Activated CD4-positive, alpha-beta T cell treated with anti-CD3 and anti-CD28 coated beads, Interleukin-2, amount 10 ng/mL, durations not matched to agents 7 days and 5 days (primary cell): ENCODE data around the gene PRB3. TPM values are rescaled to one million over a fixed set of nuclear protein-coding genes. Genes with fewer than 3 reads are reported as not detected.

Source experiments
- CTCF ChIA-PET: fragments of 350-600 bp; sonication (Branson Sonifier 250); formaldehyde crosslinking; loops from one replicate; lab custom pipeline; 2021; ENCODE audit warnings: antibody characterized with exemption; lab: Charles Lee
- POLR2A ChIA-PET: fragments of 350-600 bp; sonication (Branson Sonifier 250); formaldehyde crosslinking; loops from one replicate; lab custom pipeline; 2021; ENCODE audit warnings: antibody characterized with exemption; lab: Charles Lee
- DNase-seq: peaks from one replicate; pipeline ENCODE4 v3.0.0-alpha.2; 2020
- H3K27ac Mint-ChIP-seq: one replicate; pipeline ENCODE4 v1.8.0; 2021; ENCODE audit warnings: mild to moderate bottlenecking, moderate library complexity, mixed read lengths
- H3K27me3 Mint-ChIP-seq: one replicate; pipeline ENCODE4 v1.8.0; 2021; ENCODE audit warnings: mixed read lengths
- H3K36me3 Mint-ChIP-seq: one replicate; pipeline ENCODE4 v1.8.0; 2021; ENCODE audit warnings: low read depth, mixed read lengths
- H3K4me1 Mint-ChIP-seq: one replicate; pipeline ENCODE4 v1.8.0; 2021; ENCODE audit warnings: mixed read lengths
- H3K4me3 Mint-ChIP-seq: one replicate; pipeline ENCODE4 v1.8.0; 2021; ENCODE audit warnings: mild to moderate bottlenecking, moderate library complexity, mixed read lengths
- H3K9me3 Mint-ChIP-seq: one replicate; pipeline ENCODE4 v1.8.0; 2021; ENCODE audit warnings: mixed read lengths
- total RNA-seq, 2 experiments: library from RNA; stranded (reverse); gene quantifications; one replicate each; pipeline ENCODE4 v1.2.3, GENCODE V29; 2021

PRB3 gene
- total RNA-seq = not detected

DNA sequence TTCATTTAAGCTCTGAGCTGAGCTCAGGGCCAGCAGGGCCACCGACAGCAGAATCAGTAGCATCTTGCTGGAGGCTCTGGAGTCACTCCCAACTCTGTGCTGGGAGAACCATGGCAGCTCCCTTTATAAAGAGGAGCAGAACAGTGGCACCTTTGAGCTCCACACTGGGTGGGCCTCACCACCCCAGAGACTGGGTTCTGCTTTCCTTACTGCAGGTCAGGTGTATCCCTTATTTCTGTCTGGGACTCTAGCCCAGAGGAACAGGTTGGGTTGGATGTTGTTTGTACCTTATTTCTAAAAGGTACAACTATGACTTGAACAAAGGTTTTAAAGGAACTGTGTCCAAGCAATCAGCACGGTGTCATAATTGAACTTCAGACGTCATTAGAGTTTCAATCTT lies at the start of gene PRB3:
TSS of gene PRB3 (minus strand) at position 101 of the 400 bp plus-strand sequence. CDS start at position 63, 38 bp downstream.
- H3K27me3 Mint-ChIP-seq = no peaks in the 10 kb centered on the region
- no peak within 1 kb of the TSS for H3K4me3 Mint-ChIP-seq
- DNase-seq = no peak
- H3K4me1 Mint-ChIP-seq = no peaks in the 10 kb centered on the region
- no peak within 1 kb of the TSS for H3K27ac Mint-ChIP-seq
- ChIA-PET CTCF (no interaction called here), POLR2A (no interaction called here)
- H3K9me3 Mint-ChIP-seq = no peaks in the 10 kb centered on the region
- no peaks in the 10 kb centered on the region for H3K36me3 Mint-ChIP-seq

DNA sequence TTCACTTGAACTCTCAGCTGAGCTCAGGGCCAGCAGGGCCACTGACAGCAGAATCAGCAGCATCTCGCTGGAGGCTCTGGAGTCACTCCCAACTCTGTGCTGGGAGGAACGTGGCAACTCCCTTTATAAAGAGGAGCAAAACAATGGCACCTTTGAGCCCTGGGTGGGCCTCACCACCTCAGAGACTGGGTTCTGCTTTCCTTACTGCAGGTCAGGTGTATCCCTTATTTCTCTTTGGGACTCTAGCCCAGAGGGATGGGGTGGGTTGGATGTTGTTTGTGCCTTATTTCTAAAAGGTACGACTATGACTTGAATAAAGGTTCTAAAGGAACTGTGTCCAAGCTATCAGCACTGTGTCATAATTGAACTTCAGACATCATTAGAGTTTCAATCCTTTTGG lies 40.8 kb upstream of the PRB3 start, which contains the start of gene PRB4:
TSS of gene PRB4 (minus strand) at position 101 of the 400 bp plus-strand sequence. CDS start at position 63, 38 bp downstream.
- CTCF ChIA-PET = interaction anchor here (0.6 kb wide), 1 partner anchor 371 kb away, joined by 3 read pairs; the partner anchor contains the start of gene TAS2R14
- no peak within 1 kb of the TSS for H3K4me3 Mint-ChIP-seq

DNA sequence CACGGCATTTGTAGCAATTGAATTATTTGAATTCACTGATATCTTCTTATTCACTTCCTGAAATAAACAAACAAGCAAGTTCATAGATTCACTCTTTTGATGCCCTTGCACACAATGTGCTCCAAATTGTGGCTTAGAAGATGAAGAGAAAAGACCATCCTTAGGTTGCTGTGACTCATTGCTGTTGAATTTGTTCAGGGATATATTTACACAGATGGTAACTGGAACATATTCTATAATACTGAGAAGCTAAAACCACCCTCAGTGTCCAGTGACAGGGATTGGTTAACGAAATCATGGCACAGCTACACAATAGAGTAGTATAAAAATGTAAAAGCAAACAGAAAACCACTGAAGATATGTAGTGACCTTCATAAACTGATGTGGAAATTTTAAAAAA lies 37.6 kb upstream of the PRB3 start:
- no peak overlapping the region for H3K27ac Mint-ChIP-seq
- peaks cover 5% of the 10 kb centered on the region for H3K9me3 Mint-ChIP-seq
- CTCF ChIA-PET = no interaction called here
- no peaks in the 10 kb centered on the region for H3K4me1 Mint-ChIP-seq
- POLR2A ChIA-PET = no interaction called here
- H3K36me3 Mint-ChIP-seq = no peaks in the 10 kb centered on the region
- no peak for DNase-seq
- H3K27me3 Mint-ChIP-seq = no peaks in the 10 kb centered on the region
- no peak overlapping the region for H3K4me3 Mint-ChIP-seq

More for the DNA sequence above, 40.8 kb upstream of the PRB3 start, which contains the start of gene PRB4:
- peaks cover 10% of the 10 kb centered on the region for H3K9me3 Mint-ChIP-seq
- H3K4me1 Mint-ChIP-seq = no peaks in the 10 kb centered on the region
- POLR2A ChIA-PET = no interaction called here
- H3K27ac Mint-ChIP-seq = no peak within 1 kb of the TSS
- no peaks in the 10 kb centered on the region for H3K36me3 Mint-ChIP-seq
- DNase-seq = no peak
- no peaks in the 10 kb centered on the region for H3K27me3 Mint-ChIP-seq

DNA sequence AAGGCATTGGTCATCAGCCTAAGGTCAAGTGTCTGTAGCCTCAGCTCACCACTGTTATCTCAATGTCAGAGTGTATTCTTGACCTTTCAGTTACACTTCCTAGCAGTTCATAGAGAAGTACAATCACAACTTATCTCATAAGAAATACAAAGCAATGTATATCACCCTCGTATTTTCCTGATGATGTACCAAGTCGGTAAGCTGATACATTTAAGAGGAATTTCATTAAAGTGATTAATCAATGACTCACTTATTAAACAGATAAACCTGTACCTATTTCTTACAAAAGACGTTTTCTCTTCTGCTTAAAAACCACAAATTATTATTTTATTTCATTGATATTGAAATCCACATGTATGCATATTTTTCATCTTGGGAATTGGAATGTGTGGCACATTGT lies 3.9 kb upstream of the PRB3 start:
- H3K27me3 Mint-ChIP-seq = no peaks in the 10 kb centered on the region
- ChIA-PET POLR2A (no interaction called here), CTCF (no interaction called here)
- no peak for DNase-seq
- H3K36me3 Mint-ChIP-seq = no peaks in the 10 kb centered on the region
- no peak overlapping the region for H3K4me3 Mint-ChIP-seq
- no peaks in the 10 kb centered on the region for H3K9me3 Mint-ChIP-seq
- no peak overlapping the region for H3K27ac Mint-ChIP-seq
- no peaks in the 10 kb centered on the region for H3K4me1 Mint-ChIP-seq

DNA sequence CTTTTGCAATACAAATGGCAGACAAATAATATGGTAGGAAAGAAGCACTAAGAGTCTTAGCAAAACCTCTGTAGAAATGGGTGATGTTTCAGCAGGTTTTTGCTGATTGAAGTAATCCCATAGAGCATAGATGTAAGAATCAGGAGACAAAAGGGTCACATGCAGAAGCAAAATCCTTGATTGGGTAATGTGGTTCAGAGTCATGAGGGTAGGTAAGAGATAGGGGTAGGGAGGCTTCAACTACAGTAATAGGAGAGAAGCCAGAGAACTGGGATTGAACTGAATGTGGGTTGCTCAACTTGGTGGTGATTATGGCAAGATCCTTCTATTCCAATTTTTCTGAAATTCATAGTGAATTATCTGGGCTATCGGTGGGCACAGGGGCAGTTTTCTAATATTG lies 5.0 kb downstream of the PRB3 start:
- H3K27me3 Mint-ChIP-seq = no peaks in the 10 kb centered on the region
- no peaks in the 10 kb centered on the region for H3K36me3 Mint-ChIP-seq
- H3K9me3 Mint-ChIP-seq = peaks cover 9% of the 10 kb centered on the region
- no peaks in the 10 kb centered on the region for H3K4me1 Mint-ChIP-seq
- no peak overlapping the region for H3K27ac Mint-ChIP-seq
- ChIA-PET POLR2A (no interaction called here), CTCF (no interaction called here)
- DNase-seq = no peak
- no peak overlapping the region for H3K4me3 Mint-ChIP-seq

DNA sequence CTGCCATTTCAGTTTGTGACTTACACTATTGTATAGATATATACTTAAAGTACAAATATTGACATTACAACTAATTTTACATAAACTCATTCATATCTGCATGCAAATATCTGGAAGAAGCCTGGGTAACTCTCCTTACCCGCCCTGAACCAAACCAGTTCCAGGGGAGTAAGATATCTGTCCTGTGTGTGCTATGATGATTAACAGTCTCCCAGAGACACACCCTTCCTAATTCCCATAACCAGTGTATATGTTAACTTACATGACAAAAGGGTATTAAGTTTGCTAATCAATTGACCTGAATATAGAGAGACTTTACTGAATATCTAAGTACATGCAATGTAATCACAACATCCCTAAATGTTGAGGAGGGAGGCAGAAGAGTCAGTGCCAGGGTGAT lies 23.0 kb downstream of the PRB3 start:
- Mint-ChIP-seq H3K4me3 (no peak overlapping the region), H3K27ac (no peak overlapping the region), H3K9me3 (no peaks in the 10 kb centered on the region), H3K36me3 (no peaks in the 10 kb centered on the region), H3K27me3 (no peaks in the 10 kb centered on the region), H3K4me1 (no peaks in the 10 kb centered on the region)
- DNase-seq = no peak
- POLR2A ChIA-PET = no interaction called here
- CTCF ChIA-PET = no interaction called here

DNA sequence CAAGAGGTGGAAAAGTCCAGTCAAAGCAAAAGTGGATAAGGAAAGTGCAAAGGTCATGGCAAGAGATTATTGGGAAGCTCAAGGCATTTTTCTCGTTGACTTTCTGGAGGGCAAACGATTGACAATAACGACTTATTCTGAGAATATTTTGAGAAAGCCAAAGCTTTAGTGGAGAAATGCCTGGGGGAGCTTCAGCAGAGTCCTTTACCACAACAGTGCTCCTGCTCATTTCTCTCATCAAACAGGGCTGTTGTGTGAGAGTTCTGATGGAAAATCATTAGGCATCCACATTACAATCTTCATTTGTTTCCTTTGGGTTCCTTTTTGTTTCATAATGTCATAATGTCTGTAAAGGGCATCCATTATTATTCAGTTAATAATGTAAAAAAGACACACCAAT lies 26.9 kb downstream of the PRB3 start:
- H3K27ac Mint-ChIP-seq = no peak overlapping the region
- DNase-seq = no peak
- no peaks in the 10 kb centered on the region for H3K9me3 Mint-ChIP-seq
- ChIA-PET CTCF (no interaction called here), POLR2A (interaction anchor here (0.5 kb wide), 1 partner anchor 237 kb away, joined by 5 read pairs; no protein-coding TSS in a partner anchor)
- no peaks in the 10 kb centered on the region for H3K27me3 Mint-ChIP-seq
- no peak overlapping the region for H3K4me3 Mint-ChIP-seq
- H3K36me3 Mint-ChIP-seq = no peaks in the 10 kb centered on the region
- H3K4me1 Mint-ChIP-seq = no peaks in the 10 kb centered on the region

DNA sequence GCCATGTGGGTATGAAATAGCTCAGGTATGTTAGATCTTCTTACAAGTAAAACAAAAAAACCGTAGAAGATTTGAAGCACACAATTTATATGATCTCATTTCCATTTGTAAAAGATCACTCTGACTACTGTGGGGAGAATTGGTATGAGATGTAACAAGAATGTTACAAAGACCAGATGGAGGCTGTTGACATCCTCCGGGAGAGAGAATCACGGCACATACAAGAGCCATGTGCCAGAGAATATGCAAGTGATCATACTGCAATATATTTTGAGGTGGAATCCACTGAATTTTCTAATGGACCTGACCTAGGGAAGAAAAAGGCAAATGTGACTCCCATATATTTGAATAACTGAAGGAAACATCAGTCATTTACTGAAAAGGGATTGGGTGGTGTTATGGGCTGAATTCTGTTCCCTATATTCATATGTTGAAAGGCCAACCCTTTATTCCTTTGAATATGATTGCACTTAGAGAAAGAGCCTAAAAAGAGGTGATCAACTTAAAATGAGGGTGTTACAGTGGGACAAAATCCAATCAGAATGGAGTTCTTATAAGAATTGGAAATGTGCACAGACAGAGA lies 29.1 kb downstream of the PRB3 start:
- POLR2A ChIA-PET = no interaction called here
- H3K9me3 Mint-ChIP-seq = peaks cover 2% of the 10 kb centered on the region
- H3K4me3 Mint-ChIP-seq = no peak overlapping the region
- no peaks in the 10 kb centered on the region for H3K36me3 Mint-ChIP-seq
- no peaks in the 10 kb centered on the region for H3K27me3 Mint-ChIP-seq
- H3K4me1 Mint-ChIP-seq = no peaks in the 10 kb centered on the region
- CTCF ChIA-PET = no interaction called here
- H3K27ac Mint-ChIP-seq = no peak overlapping the region
- DNase-seq = no peak

DNA sequence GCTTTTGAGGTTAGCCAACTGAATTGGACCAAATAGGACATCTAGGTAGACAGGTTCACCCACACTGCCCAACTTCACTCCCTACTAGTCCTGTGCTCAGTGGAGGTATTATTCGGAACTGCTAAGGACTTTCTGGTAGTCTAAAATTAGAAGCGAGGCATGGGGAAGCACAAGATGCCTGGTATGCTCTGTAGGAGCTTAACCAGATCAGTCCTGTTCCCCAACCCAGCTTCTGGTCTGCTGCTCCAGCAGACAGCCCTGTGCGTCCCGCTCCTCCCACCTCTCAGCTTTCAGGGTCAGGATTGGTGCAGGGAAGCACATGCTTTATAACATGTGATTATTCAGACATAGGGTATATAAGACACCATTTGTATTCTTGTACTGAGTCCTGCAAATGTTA lies 31.2 kb downstream of the PRB3 start:
- Mint-ChIP-seq H3K36me3 (no peaks in the 10 kb centered on the region), H3K4me3 (no peak overlapping the region), H3K27me3 (no peaks in the 10 kb centered on the region), H3K9me3 (peaks cover 2% of the 10 kb centered on the region), H3K4me1 (no peaks in the 10 kb centered on the region), H3K27ac (no peak overlapping the region)
- no peak for DNase-seq
- ChIA-PET POLR2A (no interaction called here), CTCF (no interaction called here)

DNA sequence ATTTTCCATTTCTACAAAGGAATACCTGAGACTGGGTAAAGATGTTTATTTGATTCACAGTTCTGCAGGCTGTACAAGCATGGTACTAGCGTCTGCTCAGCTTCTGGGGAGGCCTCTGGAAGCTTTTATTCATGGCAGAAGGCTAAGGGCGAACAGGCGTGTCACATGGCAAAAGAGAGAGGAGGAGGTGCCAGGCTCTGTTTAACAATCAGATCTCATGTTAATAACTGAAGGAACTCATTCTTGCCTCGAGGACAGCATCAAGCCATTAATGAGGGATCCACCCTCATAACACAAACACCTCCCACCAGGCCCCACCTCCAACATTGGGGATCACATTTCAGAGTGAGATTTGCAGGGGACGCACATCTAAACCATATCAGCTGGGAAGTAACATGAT lies 36.0 kb downstream of the PRB3 start:
- H3K27me3 Mint-ChIP-seq = no peaks in the 10 kb centered on the region
- CTCF ChIA-PET = no interaction called here

DNA sequence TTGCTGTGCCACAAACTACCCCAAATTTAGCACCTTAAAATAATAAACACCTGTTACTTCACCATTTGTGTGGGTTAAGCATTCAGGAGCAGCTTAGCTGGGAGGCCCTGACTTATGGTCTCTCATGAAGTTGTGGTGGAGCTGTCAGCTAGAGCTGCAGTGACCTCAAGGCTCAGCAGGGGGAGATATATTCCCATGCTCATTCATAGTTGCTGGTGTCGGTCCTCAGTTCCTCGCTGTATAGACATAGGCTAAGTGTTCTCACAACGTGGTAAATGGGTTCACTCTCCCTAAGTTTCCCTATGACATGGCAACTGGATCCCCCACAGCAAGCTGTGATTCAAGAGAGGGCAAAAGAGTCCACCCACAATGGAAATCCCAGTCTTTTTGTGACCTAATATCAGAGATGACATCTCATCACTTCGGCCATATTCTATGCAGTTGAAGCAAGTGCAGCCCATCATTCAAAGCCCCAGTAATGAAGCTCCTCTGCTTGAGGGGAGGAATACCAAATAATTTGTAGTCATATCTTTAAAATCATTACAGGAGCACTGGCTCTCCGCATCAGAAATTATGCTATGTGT lies 41.1 kb downstream of the PRB3 start:
- H3K27ac Mint-ChIP-seq = no peak overlapping the region
- CTCF ChIA-PET = interaction anchor here (0.6 to 1.1 kb wide), 2 partner anchors 259 to 954 kb away, joined by 3 read pairs; no protein-coding TSS in a partner anchor

More for the DNA sequence above, 36.0 kb downstream of the PRB3 start:
- POLR2A ChIA-PET = no interaction called here
- Mint-ChIP-seq H3K4me1 (no peaks in the 10 kb centered on the region), H3K36me3 (no peaks in the 10 kb centered on the region), H3K4me3 (no peak overlapping the region), H3K27ac (no peak overlapping the region), H3K9me3 (peaks cover 2% of the 10 kb centered on the region)
- no peak for DNase-seq

DNA sequence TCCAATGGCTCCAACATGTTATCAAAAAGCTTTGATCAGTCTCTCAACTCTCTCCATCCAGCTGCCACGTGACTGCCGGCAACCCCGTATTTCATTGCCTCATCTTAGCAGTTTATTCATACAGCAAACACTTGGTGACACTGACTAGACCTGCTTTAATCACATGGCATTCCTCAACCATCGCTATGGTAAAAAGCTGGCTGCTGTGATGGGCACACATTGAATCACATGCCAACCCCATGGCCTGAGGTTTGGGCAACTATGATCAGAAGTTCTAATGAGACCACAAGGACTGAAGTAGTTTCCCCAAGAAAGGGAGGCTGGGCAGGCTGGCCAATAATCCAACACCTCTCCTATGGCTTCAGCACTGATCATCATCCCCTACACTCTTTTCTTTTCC lies 42.1 kb downstream of the PRB3 start:
- POLR2A ChIA-PET = no interaction called here
- H3K27me3 Mint-ChIP-seq = peaks cover 5% of the 10 kb centered on the region

More for the DNA sequence above, 41.1 kb downstream of the PRB3 start:
- peak; percentile 35 for DNase-seq
- POLR2A ChIA-PET = no interaction called here
- peaks cover 5% of the 10 kb centered on the region for H3K27me3 Mint-ChIP-seq
- no peak overlapping the region for H3K4me3 Mint-ChIP-seq
- no peaks in the 10 kb centered on the region for H3K9me3 Mint-ChIP-seq
- no peaks in the 10 kb centered on the region for H3K4me1 Mint-ChIP-seq
- no peaks in the 10 kb centered on the region for H3K36me3 Mint-ChIP-seq

More for the DNA sequence above, 42.1 kb downstream of the PRB3 start:
- CTCF ChIA-PET = no interaction called here
- no peaks in the 10 kb centered on the region for H3K36me3 Mint-ChIP-seq
- H3K4me3 Mint-ChIP-seq = no peak overlapping the region
- no peaks in the 10 kb centered on the region for H3K4me1 Mint-ChIP-seq
- no peak for DNase-seq
- H3K9me3 Mint-ChIP-seq = no peaks in the 10 kb centered on the region
- no peak overlapping the region for H3K27ac Mint-ChIP-seq
